ENCODE measurements around the gene CTNNA2.

- TF ChIP-seq EP300 (IDR thresholded peaks at IDR 0.05) (no peak), POLR2A (IDR thresholded peaks at IDR 0.05) (no peak)
- TF ChIP-seq, protein P1, sequence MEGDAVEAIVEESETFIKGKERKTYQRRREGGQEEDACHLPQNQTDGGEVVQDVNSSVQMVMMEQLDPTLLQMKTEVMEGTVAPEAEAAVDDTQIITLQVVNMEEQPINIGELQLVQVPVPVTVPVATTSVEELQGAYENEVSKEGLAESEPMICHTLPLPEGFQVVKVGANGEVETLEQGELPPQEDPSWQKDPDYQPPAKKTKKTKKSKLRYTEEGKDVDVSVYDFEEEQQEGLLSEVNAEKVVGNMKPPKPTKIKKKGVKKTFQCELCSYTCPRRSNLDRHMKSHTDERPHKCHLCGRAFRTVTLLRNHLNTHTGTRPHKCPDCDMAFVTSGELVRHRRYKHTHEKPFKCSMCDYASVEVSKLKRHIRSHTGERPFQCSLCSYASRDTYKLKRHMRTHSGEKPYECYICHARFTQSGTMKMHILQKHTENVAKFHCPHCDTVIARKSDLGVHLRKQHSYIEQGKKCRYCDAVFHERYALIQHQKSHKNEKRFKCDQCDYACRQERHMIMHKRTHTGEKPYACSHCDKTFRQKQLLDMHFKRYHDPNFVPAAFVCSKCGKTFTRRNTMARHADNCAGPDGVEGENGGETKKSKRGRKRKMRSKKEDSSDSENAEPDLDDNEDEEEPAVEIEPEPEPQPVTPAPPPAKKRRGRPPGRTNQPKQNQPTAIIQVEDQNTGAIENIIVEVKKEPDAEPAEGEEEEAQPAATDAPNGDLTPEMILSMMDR (IDR thresholded peaks at IDR 0.05), result no peak
Observed at GRCh38 chr2:79611448-79612016, 98.7 kb downstream of the CTNNA2 start.
